ENCODE results near the gene KNCN.

DNA sequence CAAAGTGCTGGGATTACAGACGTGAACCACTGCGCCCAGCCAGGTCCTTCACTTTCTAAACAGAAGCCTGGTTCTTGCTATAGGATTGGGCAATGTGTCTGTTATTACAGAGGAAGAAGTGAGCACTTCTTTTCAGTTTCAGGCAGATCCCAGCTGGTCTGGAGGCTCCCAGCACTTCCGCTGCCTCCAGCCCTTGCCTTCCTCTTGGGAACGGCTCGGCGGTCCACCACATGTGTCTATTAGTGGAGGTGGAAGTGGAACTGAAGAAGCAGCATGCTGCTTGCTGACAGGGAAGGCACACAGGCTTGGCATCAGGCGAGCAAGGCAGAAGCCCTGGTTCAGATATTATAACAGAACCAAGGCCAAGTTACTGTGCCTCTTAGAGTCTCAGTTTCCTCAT is 35.6 kb upstream of the KNCN start:
- TF ChIP-seq, protein P1, sequence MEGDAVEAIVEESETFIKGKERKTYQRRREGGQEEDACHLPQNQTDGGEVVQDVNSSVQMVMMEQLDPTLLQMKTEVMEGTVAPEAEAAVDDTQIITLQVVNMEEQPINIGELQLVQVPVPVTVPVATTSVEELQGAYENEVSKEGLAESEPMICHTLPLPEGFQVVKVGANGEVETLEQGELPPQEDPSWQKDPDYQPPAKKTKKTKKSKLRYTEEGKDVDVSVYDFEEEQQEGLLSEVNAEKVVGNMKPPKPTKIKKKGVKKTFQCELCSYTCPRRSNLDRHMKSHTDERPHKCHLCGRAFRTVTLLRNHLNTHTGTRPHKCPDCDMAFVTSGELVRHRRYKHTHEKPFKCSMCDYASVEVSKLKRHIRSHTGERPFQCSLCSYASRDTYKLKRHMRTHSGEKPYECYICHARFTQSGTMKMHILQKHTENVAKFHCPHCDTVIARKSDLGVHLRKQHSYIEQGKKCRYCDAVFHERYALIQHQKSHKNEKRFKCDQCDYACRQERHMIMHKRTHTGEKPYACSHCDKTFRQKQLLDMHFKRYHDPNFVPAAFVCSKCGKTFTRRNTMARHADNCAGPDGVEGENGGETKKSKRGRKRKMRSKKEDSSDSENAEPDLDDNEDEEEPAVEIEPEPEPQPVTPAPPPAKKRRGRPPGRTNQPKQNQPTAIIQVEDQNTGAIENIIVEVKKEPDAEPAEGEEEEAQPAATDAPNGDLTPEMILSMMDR (IDR thresholded peaks at IDR 0.05) = no peak
- no peak for TF ChIP-seq POLR2A (IDR thresholded peaks at IDR 0.05)
